Stimulated activated CD8-positive, alpha-beta memory T cell treated with anti-CD3 and anti-CD28 coated beads, Interleukin-12 subunit alpha, Interleukin-12 subunit beta, amount 100 ng/mL, for 1 hour (primary cell): Measurements from ENCODE around the gene HMCN2.
A peak's percentile ranks its signal among the peaks of the same experiment; 100 is the strongest.
"Not testable (repeated sequence)": the region's sequence is repeated elsewhere in the genome, so short reads cannot be mapped to it uniquely, and the experiment has no call there.

Source experiments
- DNase-seq: peaks from one replicate; pipeline ENCODE4 v3.0.0-alpha.2; 2020; ENCODE audit warnings: low read depth

Gene HMCN2

GRCh38 chr9:130421154-130421801 lies 155.7 kb downstream of the HMCN2 start:
- no peak for DNase-seq

GRCh38 chr9:130421802-130422276 lies 156.3 kb downstream of the HMCN2 start:
- DNase-seq: no peak

DNA sequence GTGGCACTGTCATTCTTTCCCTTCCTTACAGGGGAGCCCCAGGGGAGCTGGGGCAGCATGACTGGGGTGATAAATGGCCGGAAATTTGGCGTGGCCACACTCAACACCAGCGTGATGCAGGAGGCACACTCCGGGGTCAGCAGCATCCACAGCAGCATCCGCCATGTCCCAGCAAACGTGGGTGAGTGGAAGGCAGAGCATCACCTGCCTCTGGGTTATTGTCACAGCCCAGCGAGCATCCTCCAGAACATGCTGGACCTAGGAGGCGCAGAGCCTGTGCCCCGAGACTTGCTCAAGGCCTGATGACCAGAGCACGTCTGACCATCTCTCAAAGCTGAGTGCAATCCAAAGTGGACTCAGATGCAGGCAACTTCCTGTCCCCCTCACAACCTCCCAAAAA lies 157.0 kb downstream of the HMCN2 start:
- no peak for DNase-seq

- DNase-seq: no peak
These were observed 157.7 kb downstream of the HMCN2 start for GRCh38 chr9:130423272-130423671.

- no peak for DNase-seq
These were observed 159.3 kb downstream of the HMCN2 start for GRCh38 chr9:130424595-130425454.

DNA sequence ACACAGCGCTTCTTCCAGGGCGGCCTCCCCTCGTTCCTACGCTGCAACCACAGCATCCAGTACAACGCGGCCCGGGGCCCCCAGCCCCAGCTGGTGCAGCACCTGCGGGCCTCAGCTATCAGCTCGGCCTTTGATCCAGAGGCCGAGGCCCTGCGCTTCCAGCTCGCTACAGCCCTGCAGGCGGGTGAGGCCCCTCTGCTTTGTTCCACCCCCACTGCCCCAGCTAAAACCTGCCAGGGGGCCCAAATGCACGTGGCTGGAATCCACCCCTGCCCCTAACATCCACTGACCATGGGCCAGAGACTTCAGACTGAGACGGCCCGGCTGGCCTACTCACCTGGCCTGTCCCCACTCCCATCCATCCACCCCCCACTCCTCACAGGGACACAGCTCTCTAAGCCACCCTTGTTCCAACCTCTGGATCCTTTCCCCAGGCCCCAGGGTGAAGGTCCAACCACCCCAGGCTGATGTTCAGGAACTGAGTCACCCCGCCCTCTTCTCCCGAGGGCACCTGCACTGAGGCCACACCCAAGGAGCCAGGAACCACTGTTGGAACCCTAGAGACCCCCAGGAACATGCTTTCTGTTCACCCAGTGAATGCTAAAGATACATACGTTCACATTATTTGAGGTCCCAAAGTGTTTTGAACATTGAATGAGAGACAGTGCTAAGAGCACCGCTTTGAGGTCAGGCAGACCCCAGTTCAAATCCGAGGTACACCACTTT lies 160.3 kb downstream of the HMCN2 start:
- no peak for DNase-seq

- no peak for DNase-seq
These were observed 160.9 kb downstream of the HMCN2 start for GRCh38 chr9:130426467-130426773.

GRCh38 chr9:130426883-130427282 lies 161.3 kb downstream of the HMCN2 start:
- no peak for DNase-seq

DNA sequence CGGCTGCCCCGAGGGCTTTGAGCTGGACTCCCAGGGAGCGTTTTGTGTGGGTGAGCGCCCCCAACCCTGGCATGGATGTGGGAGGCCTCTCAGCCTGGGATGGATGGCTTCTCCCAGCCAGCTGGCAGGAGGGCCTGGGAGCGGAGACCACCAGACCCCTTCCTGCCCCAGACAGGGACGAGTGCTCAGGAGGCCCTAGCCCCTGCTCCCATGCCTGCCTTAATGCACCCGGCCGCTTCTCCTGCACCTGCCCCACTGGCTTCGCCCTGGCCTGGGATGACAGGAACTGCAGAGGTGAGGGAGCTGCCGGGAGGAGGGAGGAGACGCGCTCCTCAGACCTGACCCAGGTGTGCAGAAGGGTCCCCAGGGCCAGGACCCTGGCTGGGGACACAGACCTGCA lies 161.8 kb downstream of the HMCN2 start:
- DNase-seq: no peak

GRCh38 chr9:130428086-130428665 lies 162.6 kb downstream of the HMCN2 start:
- DNase-seq: no peak

DNA sequence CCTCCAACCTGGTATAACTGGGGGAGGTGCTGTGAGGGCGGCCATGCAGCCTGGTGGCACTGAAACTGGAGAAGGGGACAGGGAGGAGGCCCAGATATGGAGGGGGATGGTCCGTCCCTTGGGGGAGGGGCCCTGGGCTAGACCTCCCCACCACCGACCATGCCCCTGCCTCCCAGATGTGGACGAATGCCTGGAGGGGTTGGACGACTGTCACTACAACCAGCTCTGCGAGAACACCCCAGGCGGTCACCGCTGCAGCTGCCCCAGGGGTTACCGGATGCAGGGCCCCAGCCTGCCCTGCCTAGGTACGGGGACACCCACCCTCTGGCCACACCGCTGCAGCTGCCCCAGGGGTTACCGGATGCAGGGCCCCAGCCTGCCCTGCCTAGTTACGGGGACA lies 163.8 kb downstream of the HMCN2 start:
- DNase-seq: no peak

DNA sequence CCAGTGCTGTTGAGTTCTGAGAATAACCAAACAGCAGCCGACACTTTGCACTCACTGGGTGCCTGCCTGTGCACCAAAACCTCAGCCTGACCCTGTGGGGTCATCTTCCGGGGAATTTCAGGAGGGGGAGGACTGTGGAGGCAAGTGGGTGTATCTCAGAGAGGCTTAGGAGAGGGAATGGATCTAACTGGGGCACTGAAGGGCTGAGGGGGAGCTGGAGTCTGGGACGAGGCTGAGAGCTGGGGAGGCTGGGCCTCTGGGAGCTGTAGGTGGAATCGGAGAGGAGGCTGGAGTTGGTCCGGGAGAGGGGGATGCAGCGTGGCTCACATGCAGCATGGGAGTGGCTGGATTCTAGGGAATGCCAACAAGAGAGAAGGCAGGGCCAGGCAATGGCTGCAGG lies 164.3 kb downstream of the HMCN2 start:
- no peak for DNase-seq

GRCh38 chr9:130430232-130430631 lies 164.7 kb downstream of the HMCN2 start:
- DNase-seq: no peak

GRCh38 chr9:130430734-130431535 lies 165.4 kb downstream of the HMCN2 start:
- no peak for DNase-seq

- DNase-seq: no peak
These were observed 166.2 kb downstream of the HMCN2 start for GRCh38 chr9:130431536-130432303.

- no peak for DNase-seq
These were observed 166.8 kb downstream of the HMCN2 start for GRCh38 chr9:130432362-130432761.

GRCh38 chr9:130432796-130433167 lies 167.2 kb downstream of the HMCN2 start:
- no peak for DNase-seq

DNA sequence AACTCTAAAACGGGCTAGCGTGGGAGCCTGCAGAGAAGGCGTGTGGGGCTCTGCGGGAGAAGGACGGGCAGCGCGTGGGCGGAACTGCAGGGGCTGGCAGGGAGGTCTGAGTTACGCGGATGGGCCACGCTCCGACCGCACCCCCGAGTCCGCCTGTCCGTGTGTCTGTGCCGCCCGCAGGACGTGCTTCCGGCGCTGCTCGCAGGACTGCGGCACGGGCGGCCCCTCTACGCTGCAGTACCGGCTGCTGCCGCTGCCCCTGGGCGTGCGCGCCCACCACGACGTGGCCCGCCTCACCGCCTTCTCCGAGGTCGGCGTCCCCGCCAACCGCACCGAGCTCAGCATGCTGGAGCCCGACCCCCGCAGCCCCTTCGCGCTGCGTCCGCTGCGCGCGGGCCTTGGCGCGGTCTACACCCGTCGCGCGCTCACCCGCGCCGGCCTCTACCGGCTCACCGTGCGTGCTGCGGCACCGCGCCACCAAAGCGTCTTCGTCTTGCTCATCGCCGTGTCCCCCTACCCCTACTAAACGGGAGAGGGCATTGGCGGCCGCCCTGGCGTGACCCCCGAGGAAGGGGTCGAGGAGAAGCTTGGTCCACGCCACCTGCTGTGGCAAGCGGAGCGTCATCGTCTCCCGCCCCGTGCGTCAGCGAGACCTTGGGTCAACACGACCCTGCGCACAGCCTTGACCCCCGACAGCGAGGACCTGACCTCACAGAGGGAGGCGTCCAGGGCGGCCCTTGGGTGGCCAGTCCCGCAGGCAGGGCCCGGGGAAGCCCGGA lies 167.8 kb downstream of the HMCN2 start:
- DNase-seq: peak; percentile 1

DNA sequence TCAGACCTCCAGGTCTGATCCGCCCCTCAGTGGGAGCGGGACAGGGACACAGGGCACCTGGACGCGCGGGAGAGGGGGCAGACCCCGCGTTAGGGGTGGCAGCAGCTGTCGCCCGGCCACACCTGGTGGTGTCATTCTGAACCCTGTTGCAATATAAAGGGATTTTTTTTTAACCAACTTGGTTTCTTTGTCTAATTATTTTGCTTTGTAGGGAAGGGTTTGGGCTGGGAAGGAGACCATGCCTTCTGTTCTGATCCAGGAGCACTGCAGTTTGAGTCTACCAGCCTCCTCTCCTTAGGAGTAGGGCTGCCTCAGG lies 168.3 kb downstream of the HMCN2 start:
- DNase-seq: no peak

DNA sequence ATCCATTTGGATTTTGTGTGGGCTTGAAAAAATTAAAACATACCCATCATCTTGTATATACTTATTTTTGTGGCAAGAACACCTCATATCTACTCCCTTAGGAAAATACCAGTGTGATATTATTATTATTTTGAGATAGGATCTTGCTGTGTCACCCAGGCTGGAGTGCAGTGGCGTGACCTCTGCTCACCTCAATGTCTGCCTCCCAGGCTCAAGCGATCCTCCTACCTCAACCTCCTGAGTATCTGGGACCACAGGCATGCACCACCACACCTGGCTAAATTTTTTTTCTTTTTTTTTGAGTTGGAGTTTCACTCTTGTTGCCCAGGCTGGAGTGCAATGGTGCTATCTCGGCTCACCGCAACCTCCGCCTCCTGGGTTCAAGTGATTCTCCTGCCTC lies 169.1 kb downstream of the HMCN2 start:
- DNase-seq: not testable (repeated sequence)
